HG02981 (cell line): Measurements from ENCODE around the gene PKNOX2.

Experiments
- ATAC-seq: cut with Tn5 transposase; IDR thresholded peaks from one replicate; pipeline ENCODE4 v1.9.1; 2021; ENCODE audit warnings: mild to moderate bottlenecking, moderate library complexity; ENCODE audit not compliant: unreplicated experiment

Gene PKNOX2

GRCh38 chr11:125304136-125304535, 139.6 kb downstream of the PKNOX2 start:
- ATAC-seq: no peak

DNA sequence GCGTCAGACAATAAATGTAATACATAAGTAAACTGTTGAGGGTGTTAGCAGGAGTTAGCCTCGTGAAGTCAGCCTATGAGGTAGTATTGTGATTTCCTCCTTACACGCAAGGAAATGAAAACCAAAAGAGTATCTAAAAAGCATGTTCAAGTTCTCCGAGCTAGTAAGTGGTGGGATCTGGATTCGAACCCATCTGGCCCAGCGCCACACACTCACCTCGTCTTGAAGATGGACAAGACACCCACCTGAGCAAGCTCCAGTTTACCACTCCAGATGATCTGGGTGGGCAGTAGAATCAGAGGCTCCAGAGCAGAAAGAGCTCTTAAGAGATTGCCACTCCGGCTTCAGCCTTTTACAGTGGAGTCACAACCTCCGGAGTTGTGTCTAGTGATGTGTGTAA, 140.3 kb downstream of the PKNOX2 start:
- no peak for ATAC-seq

DNA sequence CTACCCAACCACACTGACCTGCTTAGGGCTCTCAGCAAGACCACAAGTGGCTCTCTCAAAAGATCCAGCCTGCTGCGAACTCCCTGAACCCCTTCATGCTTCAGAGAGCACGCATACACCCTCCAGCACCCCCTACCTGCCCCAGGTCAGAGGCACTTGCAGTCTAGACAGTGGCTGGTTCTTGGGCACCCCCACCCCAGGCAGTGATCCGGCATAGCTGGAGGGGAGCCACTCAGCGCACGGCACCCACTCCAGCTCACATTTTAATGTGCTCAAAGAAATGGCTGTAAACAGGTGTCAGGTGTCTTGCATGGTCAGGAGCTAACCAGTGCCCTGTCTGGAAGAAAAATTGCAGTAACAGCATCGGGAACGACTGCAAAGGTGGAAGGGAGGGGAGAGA, 140.8 kb downstream of the PKNOX2 start:
- ATAC-seq: no peak

DNA sequence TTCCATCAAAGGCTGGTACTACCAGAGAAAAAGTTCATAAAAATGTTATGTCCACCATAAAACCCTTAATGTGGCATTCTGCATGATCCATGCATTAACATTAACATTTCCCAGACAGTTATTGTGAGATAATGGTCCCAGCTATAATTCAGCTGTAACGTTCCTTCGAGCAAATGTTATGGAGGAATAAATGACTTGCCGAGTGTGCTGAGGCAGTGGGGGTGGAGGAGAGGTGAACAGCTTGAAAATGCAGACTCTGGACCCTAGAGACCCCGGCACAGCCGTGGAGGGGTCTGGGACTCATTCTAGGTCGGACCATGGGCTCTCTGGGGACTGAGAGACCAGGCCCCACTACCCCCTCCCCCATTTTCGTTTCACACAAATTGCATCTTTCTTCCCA, 141.9 kb downstream of the PKNOX2 start:
- no peak for ATAC-seq

DNA sequence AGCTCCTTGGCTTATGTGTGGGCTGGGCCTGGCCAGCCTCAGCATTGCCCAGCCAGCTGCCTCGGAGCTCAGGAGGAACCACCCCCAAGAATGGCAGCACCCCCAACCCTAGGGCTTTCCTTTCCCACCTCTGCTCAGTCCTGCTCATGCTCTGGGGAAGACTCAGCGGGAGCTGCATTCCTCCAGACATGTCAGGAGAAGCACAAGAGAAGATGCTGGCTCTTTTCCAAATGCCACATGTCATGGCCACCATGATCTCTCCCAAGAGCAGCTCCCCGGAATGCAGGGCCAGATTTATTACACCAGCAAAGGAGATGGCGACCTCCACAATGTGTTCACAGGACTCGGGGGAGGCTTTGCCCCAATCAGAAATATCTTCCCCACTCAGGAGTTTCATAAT, 143.7 kb downstream of the PKNOX2 start:
- ATAC-seq: no peak

GRCh38 chr11:125312391-125312790, 147.8 kb downstream of the PKNOX2 start:
- no peak for ATAC-seq

DNA sequence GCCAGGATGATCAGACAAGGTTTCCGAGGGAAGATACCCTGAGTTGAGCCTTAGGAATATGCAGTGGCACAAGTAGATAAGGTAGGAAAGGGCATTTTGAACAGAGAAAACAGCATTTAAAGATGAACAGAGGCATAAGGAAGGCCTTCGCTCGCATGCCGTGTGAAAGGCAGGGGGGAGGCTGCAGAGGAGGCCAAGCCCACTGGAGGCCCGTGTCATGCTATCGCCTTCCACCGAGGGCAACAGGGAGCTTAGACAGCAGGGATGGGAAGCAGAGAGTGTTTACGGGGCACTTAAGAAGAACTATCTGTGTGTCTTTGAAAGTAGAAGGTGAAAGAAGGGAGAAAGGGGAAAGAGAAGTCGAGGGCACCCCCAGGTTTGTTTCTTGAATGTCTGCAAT, 148.3 kb downstream of the PKNOX2 start:
- ATAC-seq: no peak

DNA sequence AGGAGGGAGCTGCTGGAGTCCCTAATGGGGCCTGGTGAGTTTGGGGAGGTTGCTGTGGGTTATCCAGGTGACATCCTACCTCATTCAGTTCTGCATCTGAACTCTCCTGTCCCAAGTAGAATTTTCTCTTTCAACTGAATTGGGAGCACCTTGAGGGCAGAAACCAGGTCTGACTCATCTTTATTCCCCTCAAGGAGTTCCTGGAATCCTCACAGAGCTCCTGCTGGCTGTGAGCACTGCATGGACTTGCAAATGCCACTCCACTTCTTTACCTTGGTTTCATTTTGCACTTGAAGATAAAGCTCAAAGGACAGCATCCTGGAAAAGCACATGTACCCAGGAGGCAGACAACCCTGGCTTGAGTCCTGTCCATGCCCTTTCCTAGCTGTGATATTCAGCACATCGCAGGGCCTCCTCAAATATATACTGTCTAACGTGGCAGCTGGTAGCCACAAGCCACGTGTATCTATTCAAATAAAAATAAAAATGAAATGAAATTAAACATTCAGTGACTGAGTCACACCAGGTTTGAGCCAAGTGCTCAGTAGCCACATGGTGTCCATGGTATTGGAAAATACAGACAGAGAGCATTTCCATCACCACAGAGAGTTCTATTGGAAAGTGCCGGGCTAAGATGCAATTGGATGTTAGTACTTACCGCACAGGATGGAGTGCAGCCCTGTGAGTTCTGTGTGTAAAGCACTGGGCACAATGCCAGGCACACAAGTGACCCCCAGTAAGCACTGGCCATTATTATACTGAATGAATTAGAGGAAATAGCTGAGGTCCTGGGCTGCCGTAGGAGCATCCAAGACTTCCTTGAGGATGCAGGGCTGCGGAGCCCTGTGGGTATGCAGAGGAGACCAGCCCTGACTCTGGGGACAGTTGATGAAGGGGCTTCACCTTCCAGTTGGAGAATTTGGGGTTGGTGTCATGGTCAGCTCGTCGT, 149.0 kb downstream of the PKNOX2 start:
- ATAC-seq: no peak

DNA sequence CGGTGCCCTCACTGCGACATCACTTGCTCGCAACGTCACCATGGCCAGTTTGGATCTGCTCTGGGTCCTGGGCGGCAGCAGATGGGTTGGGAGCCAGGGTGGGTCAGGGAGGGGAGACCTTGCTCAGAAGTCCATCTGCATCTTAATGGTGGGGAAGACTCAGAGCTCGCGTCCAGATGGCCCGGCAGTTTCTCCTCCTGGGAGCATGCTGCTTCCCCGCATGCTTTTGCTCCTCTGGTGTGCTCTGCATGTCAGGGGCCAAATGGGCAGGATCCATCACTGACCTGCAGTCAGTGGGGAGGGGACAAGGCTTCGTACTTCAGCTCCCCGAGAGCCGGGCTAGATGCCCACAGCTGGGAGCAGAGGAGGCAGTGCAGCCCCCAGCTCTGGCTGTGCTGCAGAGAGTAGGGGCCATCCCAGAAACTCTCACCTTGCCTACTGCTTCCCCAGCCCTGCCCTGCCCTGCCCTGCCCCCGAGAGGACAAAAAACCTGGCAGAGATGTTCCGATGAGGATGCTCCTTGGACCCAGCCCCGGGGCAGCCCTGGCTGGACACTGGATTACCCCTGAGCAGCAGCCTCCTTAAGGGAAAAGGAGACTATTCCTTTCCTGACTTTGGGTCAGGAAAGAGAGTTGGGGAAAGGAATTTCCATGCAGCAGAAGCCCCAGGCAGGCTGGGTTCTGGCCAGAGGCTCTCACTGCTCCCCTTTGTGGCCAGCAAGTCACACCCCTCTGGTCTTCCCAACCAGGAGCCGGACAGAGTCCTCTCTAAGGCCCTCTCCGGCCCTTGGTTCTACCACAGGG, 149.9 kb downstream of the PKNOX2 start:
- ATAC-seq: no peak

DNA sequence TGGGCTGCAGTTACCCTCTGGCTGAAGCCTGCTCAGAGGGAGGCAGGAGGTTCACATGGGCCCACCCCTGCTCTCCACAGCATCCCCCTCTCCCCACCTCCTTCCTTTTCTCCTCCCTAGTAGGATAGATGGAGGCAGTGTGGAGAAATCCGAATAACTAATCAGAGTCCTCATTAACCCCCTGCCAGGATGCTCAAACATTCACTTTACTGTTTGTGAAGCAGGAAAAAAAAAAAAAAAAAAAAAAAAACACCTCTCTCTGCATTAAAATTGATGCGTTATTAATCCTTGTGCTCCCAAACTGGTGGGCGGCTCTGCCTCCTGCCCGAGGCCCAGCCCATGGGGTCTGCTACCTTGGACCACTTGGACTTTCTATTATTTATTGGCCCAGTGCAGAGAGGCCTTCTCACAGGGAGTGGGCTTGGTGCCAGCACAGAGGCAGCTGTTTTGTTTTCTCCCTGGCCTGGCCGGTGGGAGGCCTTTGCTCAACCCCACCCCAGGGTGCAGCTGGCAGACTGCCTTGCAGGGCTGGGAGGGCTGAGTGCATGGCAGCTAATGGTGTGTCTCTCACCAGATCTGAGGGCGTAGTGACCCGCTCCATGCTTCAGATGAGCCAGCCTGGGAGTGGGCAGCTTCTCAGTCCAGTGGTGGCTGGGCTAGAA, 150.7 kb downstream of the PKNOX2 start:
- no peak for ATAC-seq

DNA sequence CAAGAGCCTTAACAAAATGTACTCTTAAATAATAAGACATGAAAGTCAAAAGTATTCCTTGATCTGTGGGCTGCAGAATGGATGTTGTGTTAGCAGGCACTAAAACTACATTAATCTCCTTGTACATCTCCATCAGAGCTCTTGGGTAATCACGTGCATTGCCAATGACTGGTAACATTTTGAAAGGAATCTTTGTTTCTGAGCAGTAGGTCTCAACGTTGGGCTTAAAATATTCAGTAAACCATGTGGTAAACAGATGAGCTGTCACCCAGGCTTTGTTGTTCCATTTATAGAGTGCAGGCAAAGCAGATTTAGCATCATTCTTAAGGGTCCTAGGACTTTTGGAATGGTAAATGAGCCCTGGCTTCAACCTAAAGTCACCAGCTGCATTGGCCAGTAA, 152.9 kb downstream of the PKNOX2 start:
- no peak for ATAC-seq

GRCh38 chr11:125319649-125320048, 155.1 kb downstream of the PKNOX2 start:
- no peak for ATAC-seq

DNA sequence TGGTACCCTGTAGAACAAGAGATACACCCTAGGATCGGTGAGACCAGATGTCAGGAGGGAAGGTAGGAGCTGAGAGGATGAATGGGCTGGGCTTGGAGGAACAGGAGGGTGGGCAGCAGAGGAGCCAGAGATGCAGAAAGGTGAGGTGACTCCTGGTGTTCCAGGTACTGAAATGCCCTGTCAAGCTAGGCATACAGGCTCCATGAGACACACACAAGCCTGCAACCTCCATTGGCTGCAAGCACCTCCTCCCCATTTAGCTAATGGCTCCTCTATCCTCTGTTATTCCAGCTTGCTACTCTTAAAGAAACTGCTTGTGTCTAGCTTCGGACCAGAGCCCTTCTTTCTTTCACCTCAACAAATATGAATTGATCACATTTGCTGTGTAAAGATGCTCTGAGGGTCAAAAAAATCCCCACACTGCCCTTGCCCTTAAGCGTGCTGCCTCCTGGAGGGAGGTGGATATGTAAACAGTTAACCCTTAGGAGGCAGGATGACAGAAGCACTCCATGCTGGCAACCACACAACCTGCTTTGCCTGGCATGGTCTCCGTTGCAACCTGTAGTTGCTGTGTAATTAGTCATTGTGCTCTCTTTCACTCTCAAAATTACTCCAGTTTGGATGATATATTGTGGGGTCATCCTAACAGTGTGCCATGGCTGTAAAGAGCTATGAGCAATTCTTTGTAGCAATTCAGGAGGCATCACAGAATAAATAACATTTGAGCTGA, 156.0 kb downstream of the PKNOX2 start:
- no peak for ATAC-seq

DNA sequence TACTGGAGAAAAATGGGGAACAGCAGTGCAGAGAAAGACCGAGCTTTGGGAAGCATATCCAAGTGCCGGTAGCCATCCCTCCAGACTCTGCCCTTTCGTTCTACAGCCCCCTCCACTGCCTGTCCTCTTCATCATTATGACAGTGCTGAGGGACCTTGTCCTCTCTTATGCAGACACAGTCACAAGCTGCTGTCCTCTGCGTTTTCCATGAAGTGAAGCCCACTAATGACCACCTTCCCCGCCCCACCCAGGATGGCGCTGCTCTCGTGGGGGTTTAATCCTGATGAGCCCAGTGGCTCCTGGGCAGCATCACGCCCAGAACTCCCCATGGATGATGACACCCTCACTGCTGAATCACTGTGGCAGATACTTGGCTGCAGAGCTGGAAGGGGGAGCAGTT, 157.7 kb downstream of the PKNOX2 start:
- ATAC-seq: no peak

- ATAC-seq: no peak
Observed at GRCh38 chr11:125325196-125325595, 160.6 kb downstream of the PKNOX2 start.

DNA sequence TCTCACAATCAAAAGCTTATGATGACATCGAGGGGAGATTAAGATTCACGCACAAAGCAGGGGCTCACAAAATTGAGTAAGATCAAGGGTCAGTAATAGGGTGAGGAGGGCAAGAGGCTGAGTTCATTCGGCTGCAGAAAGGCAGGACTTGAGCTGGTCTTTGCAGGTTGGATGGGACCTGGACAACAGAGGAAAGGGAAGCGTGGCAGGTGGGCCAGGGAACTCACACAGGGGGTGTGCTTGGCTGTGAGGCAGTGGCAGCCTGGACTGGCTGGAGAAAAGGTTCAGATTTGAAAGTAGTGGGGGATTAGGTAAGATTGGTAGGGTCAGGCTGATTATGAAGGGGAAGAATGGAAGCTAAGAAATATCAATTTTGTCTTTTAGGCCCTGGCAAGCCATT, 161.6 kb downstream of the PKNOX2 start:
- ATAC-seq: no peak

GRCh38 chr11:125327518-125328224, 163.1 kb downstream of the PKNOX2 start:
- ATAC-seq: no peak

DNA sequence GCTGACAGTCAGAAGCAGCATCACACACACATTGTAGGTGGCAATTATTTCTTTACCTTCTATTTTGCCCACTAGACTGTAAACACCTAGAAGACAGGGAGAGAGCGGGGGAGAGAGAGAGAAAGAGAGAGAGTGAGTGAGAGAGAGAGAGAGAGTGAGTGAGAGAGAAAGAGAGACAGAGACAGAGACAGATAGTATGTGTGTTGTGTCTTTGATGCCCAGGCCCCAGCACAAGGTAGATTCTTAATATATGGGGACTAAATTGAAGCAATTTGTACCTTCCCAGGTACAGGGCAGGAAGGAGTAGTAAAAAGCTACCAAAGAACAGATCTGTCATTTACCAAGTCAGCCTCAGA, 163.7 kb downstream of the PKNOX2 start:
- ATAC-seq: no peak

- ATAC-seq: no peak
Observed at GRCh38 chr11:125329786-125330185, 165.2 kb downstream of the PKNOX2 start.
